GM12873 (cell line): ENCODE data around the gene RPS6KA2.

Source experiments
- CTCF ChIP-seq: IDR thresholded peaks from 2 replicates; pipeline ENCODE4 v1.5.1; 2012; ENCODE audit warnings: low read depth, mild to moderate bottlenecking, moderate library complexity, low read length, control low read depth; ENCODE audit not compliant: insufficient read depth; ENCODE audit errors: missing control alignments

RPS6KA2 gene

GRCh38 chr6:166638573-166638964, 11.5 kb upstream of the RPS6KA2 start:
- no peak for TF ChIP-seq CTCF

- TF ChIP-seq CTCF: no peak
Measured at GRCh38 chr6:166637812-166638572, 10.9 kb upstream of the RPS6KA2 start.

- TF ChIP-seq CTCF: no peak
Measured at GRCh38 chr6:166636934-166637333, 9.9 kb upstream of the RPS6KA2 start.

- TF ChIP-seq CTCF: no peak
Measured at GRCh38 chr6:166636191-166636933, 9.3 kb upstream of the RPS6KA2 start.

GRCh38 chr6:166635013-166635970, 8.2 kb upstream of the RPS6KA2 start:
- no peak for TF ChIP-seq CTCF

- TF ChIP-seq CTCF: no peak
Measured at GRCh38 chr6:166633732-166634535, 6.9 kb upstream of the RPS6KA2 start.
